HepG2 (cell line): ENCODE results near the gene ZFAND3. TPM values are rescaled to one million over a fixed set of nuclear protein-coding genes. Genes with fewer than 3 reads are reported as not detected.

Source experiments
- ATAC-seq: fragments of 200-7000 bp; cut with Tn5 transposase; 3 replicates; pipeline ENCODE4 v1.9.1; 2020; ENCODE audit warnings: mild to moderate bottlenecking, moderate library complexity
- BruUV-seq: library from RNA; stranded (reverse); fragments of 400-500 nt; replicated peaks from 2 replicates; lab custom pipeline; 2021; lab: Mats Ljungman, UMichigan
- CTCF ChIA-PET: fragments of 300-600 bp; formaldehyde crosslinking; extraction: SDS; loops from one replicate; lab custom pipeline; 2021; ENCODE audit warnings: low total read pairs, inconsistent platforms, low intra/inter-chr PET ratio; lab: Yijun Ruan, JAX
- POLR2A ChIA-PET: fragments of 350-600 bp; sonication (Branson Sonifier 250); formaldehyde crosslinking; loops from one replicate; lab custom pipeline; 2020; ENCODE audit warnings: antibody characterized with exemption, inconsistent platforms; lab: Yijun Ruan, JAX
- DNase-seq: peaks from one replicate; pipeline ENCODE4 v3.0.0-alpha.2; 2015; ENCODE audit warnings: low spot score
- FAIRE-seq: peaks from 3 replicates; lab custom pipeline; 2011; peaks lifted over from hg19 to GRCh38; lab: Jason Lieb, UNC
- H2AFZ ChIP-seq: one replicate; pipeline ENCODE4 v1.6.1; 2011; ENCODE audit warnings: low read length, inconsistent platforms
- H3K27ac ChIP-seq: fragments of 300-600 bp; 3 replicates; pipeline ENCODE4 v1.8.0; 2011; ENCODE audit warnings: mixed run types, mild to moderate bottlenecking, mixed read lengths, low read length, inconsistent platforms; ENCODE audit not compliant: insufficient read depth; ENCODE audit errors: extremely low read length
- H3K27me3 ChIP-seq, 2 experiments: fragments of 200-600 bp in 1 of 2; 2 replicates in 1 of 2; 3 replicates in 1 of 2; pipeline versions ENCODE4 v1.6.0 to v1.8.0; 2011; ENCODE audit warnings: low read length in 2 of 2, mild to moderate bottlenecking in 2 of 2, moderate library complexity in 2 of 2, inconsistent platforms in 1 of 2; ENCODE audit not compliant: insufficient read depth in 2 of 2, control insufficient read depth in 1 of 2
- H3K36me3 ChIP-seq, 2 experiments: fragments of 200-600 bp in 1 of 2; replicated peaks in 1 of 2; 2 replicates in 1 of 2; 3 replicates in 1 of 2; pipeline versions ENCODE4 v1.5.1 to v1.8.0; 2011; ENCODE audit warnings: low read length in 2 of 2, inconsistent platforms in 1 of 2; ENCODE audit not compliant: insufficient read depth in 2 of 2, control insufficient read depth in 1 of 2
- H3K4me1 ChIP-seq: 2 replicates; pipeline ENCODE4 v1.5.1; 2012; ENCODE audit warnings: low read length, inconsistent platforms; ENCODE audit not compliant: insufficient read depth
- H3K4me2 ChIP-seq: 2 replicates; pipeline ENCODE4 v1.6.0; 2011; ENCODE audit warnings: low read depth, low read length, inconsistent platforms
- H3K4me3 ChIP-seq, 3 experiments: fragments of 200-600 bp in 1 of 3; sonication (generic), shearing (Covaris generic) in 1 of 3; replicated peaks in 1 of 3; 2 replicates each; pipeline ENCODE4 v1.5.1; 2011 to 2016; ENCODE audit warnings: low read length in 3 of 3, inconsistent platforms in 2 of 3, low read depth in 2 of 3, mild to moderate bottlenecking in 2 of 3, control low read depth in 1 of 3, mixed read lengths in 1 of 3; ENCODE audit not compliant: insufficient read depth in 1 of 3
- H3K79me2 ChIP-seq: one replicate; pipeline ENCODE4 v1.6.1; 2011; ENCODE audit warnings: low read length, inconsistent platforms; ENCODE audit not compliant: insufficient read depth
- H3K9ac ChIP-seq: 2 replicates; pipeline ENCODE4 v1.6.0; 2011; ENCODE audit warnings: mild to moderate bottlenecking, low read depth, low read length, inconsistent platforms; ENCODE audit not compliant: insufficient read depth
- H3K9me3 ChIP-seq: 2 replicates; pipeline ENCODE4 v1.5.1; 2012; ENCODE audit warnings: mild to moderate bottlenecking, low read length
- H4K20me1 ChIP-seq: 2 replicates; pipeline ENCODE4 v1.6.0; 2011; ENCODE audit warnings: inconsistent platforms, mild to moderate bottlenecking, low read length, moderate library complexity; ENCODE audit not compliant: insufficient read depth
- RFXANK ChIP-seq: IDR thresholded peaks from 2 replicates; pipeline ENCODE4 v1.6.1; 2016
- RXRA ChIP-seq: sonication (generic); formaldehyde crosslinking; IDR thresholded peaks from 2 replicates; pipeline ENCODE4 v1.5.1; 2020; ENCODE audit warnings: missing genetic modification reagents
- SCMH1 ChIP-seq: sonication (generic); formaldehyde crosslinking; IDR thresholded peaks from 2 replicates; pipeline ENCODE4 v1.9.0; 2021; ENCODE audit warnings: missing genetic modification reagents, mild to moderate bottlenecking, borderline replicate concordance
- SIX4 ChIP-seq: sonication (generic); formaldehyde crosslinking; IDR thresholded peaks from 2 replicates; pipeline ENCODE4 v1.4.0; 2020; ENCODE audit warnings: missing genetic modification reagents
- ZBTB7A ChIP-seq: sonication (generic); formaldehyde crosslinking; IDR thresholded peaks from 2 replicates; pipeline ENCODE4 v1.8.0; 2022; ENCODE audit warnings: mild to moderate bottlenecking, missing genetic modification reagents
- ZMYM4 ChIP-seq: sonication (generic); formaldehyde crosslinking; IDR thresholded peaks from 2 replicates; pipeline ENCODE4 v1.8.1; 2023; ENCODE audit warnings: mild to moderate bottlenecking, missing genetic modification reagents
- ZNF20 ChIP-seq: sonication (generic); formaldehyde crosslinking; IDR thresholded peaks from 2 replicates; pipeline ENCODE4 v1.4.0; 2020; ENCODE audit warnings: mild to moderate bottlenecking, moderate library complexity, missing genetic modification reagents
- ZNF260 ChIP-seq: sonication (generic); formaldehyde crosslinking; IDR thresholded peaks from 2 replicates; pipeline ENCODE4 v1.4.0; 2020; ENCODE audit warnings: missing genetic modification reagents, low read depth, mild to moderate bottlenecking, borderline replicate concordance
- ZNF335 ChIP-seq: sonication (generic); formaldehyde crosslinking; IDR thresholded peaks from 2 replicates; pipeline ENCODE4 v1.4.0; 2020; ENCODE audit warnings: missing genetic modification reagents
- ZNF660 ChIP-seq: sonication (generic); formaldehyde crosslinking; IDR thresholded peaks from 2 replicates; pipeline ENCODE4 v1.5.1; 2020; ENCODE audit warnings: mild to moderate bottlenecking, low read depth, missing genetic modification reagents, borderline replicate concordance
- ZNF777 ChIP-seq: sonication (generic); formaldehyde crosslinking; IDR thresholded peaks from 2 replicates; pipeline ENCODE4 v1.4.0; 2020; ENCODE audit warnings: missing genetic modification reagents
- WGBS: methylation state at CpG from one replicate; pipeline ENCODE4 v1.1.6; 2017; ENCODE audit warnings: low lambda C conversion rate; 5-methylcytosine and 5-hydroxymethylcytosine counted together
- in situ Hi-C: cut with HindIII; loops from 2 replicates; pipeline ENCODE4 v1.10.0; 2017; ENCODE audit warnings: low pct_unique_long_range_greater_than_20kb; ENCODE audit not compliant: extremely low pct_ligation_motif_present
- intact Hi-C: fragments of 100-400 bp; cut with micrococcal nuclease; formaldehyde crosslinking; loops from one replicate; pipeline ENCODE4 v1.10.0; 2022; ENCODE audit not compliant: unreplicated experiment
- polyA plus RNA-seq, 8 experiments: library from polyadenylated mRNA; depleted of rRNA in 3 of 8; stranded (reverse) in 7 of 8; unstranded in 1 of 8; fragments of >200 nt; fragmentation: Illumina TruSeq in 4 of 8; extraction: Trizol in 4 of 8; gene quantifications; 2 replicates each; pipeline versions ENCODE4 v1.2.1 to v1.2.3, GENCODE V29; 2011 to 2016; ENCODE audit warnings: low read depth in 4 of 8, missing spikeins in 1 of 8, mixed read lengths in 1 of 8; ENCODE audit not compliant: insufficient read depth in 1 of 8
- total RNA-seq, 5 experiments: library from RNA; depleted of rRNA; stranded (reverse); fragments of >200 nt; fragmentation: Illumina TruSeq; extraction: Trizol; gene quantifications; 2 replicates each; pipeline ENCODE4 v1.2.3, GENCODE V29; 2016; ENCODE audit warnings: low read depth in 1 of 5
- TF ChIP-seq, protein P1 (sequence below): IDR thresholded peaks from 2 replicates; pipeline ENCODE4 v1.6.1; 2016; ENCODE audit warnings: low read depth
- TF ChIP-seq, protein P2 (sequence below): sonication (generic); formaldehyde crosslinking; IDR thresholded peaks from 2 replicates; pipeline ENCODE4 v1.4.0; 2020; ENCODE audit warnings: missing genetic modification reagents, mild to moderate bottlenecking, borderline replicate concordance
- TF ChIP-seq, protein P3 (sequence below): IDR thresholded peaks from 2 replicates; pipeline ENCODE4 v1.6.1; 2016; ENCODE audit warnings: missing compliant biosample characterization, missing genetic modification reagents, borderline replicate concordance
- TF ChIP-seq, protein P4 (sequence below): IDR thresholded peaks from 2 replicates; pipeline ENCODE4 v1.6.1; 2016; ENCODE audit warnings: missing biosample characterization, missing genetic modification reagents, low read depth

The ZFAND3 gene
- total and polyA plus RNA-seq, 2 of the 13 experiments (the other 11 are each of a cell fraction or from before 2014, with no cell fraction given) = 16.4 to 17.1 TPM

DNA sequence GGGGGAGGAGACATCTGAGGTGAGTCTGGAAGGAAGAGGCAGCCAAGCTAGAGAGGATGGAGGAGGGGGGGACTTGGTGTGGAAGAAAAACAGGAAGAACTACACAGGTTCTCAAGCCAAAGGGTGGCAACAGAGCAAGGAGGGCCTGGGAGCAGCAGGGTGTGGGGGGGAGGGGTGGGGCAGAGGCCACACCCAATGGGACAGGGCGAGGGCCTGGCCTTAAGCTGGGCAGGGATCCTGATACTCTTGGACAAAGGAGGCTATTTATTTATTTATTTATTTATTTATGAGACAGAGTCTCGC is 359.0 kb downstream of the ZFAND3 start (continued):
- TF ChIP-seq ZNF660 = no peak

DNA sequence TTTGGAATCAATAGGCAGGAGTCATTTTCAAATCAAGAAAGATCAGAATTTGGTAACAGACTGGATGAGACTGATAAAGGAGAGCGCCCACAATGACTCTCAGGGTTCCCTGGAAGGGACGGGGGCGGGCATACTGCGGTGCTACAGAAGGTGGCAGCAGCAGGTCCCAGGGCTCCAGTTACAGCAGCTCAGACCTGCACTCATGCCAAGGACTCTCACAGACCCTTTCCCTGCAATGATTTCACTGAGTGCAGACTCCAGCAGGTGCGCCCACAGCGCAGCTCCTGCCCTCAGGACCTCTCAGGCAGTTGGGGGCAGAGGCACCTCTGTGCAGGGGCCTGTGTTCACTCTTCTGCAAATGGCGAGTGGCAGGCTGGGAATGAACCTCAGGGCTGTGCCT is 359.8 kb downstream of the ZFAND3 start:
- POLR2A ChIA-PET = no interaction called here
- H3K4me3 ChIP-seq = no peak overlapping the region
- no peaks in the 10 kb centered on the region for H3K27me3 ChIP-seq
- CTCF ChIA-PET = no interaction called here
- H3K4me1 ChIP-seq = peaks cover 33% of the 10 kb centered on the region
- TF ChIP-seq, protein P1, sequence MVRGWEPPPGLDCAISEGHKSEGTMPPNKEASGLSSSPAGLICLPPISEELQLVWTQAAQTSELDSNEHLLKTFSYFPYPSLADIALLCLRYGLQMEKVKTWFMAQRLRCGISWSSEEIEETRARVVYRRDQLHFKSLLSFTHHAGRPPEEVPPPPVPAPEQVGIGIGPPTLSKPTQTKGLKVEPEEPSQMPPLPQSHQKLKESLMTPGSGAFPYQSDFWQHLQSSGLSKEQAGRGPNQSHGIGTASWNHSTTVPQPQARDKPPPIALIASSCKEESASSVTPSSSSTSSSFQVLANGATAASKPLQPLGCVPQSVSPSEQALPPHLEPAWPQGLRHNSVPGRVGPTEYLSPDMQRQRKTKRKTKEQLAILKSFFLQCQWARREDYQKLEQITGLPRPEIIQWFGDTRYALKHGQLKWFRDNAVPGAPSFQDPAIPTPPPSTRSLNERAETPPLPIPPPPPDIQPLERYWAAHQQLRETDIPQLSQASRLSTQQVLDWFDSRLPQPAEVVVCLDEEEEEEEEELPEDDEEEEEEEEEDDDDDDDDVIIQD (CRISPR knock-in tag) = no peak
- no peak for TF ChIP-seq ZNF777
- TF ChIP-seq RFXANK (CRISPR knock-in tag) = no peak
- TF ChIP-seq ZBTB7A (CRISPR knock-in tag) = no peak
- no peak for TF ChIP-seq SCMH1 (CRISPR knock-in tag)
- TF ChIP-seq ZNF260 = no peak
- TF ChIP-seq, protein P2, sequence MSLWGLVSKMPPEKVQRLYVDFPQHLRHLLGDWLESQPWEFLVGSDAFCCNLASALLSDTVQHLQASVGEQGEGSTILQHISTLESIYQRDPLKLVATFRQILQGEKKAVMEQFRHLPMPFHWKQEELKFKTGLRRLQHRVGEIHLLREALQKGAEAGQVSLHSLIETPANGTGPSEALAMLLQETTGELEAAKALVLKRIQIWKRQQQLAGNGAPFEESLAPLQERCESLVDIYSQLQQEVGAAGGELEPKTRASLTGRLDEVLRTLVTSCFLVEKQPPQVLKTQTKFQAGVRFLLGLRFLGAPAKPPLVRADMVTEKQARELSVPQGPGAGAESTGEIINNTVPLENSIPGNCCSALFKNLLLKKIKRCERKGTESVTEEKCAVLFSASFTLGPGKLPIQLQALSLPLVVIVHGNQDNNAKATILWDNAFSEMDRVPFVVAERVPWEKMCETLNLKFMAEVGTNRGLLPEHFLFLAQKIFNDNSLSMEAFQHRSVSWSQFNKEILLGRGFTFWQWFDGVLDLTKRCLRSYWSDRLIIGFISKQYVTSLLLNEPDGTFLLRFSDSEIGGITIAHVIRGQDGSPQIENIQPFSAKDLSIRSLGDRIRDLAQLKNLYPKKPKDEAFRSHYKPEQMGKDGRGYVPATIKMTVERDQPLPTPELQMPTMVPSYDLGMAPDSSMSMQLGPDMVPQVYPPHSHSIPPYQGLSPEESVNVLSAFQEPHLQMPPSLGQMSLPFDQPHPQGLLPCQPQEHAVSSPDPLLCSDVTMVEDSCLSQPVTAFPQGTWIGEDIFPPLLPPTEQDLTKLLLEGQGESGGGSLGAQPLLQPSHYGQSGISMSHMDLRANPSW (CRISPR knock-in tag) = no peak
- no peak for TF ChIP-seq ZNF20 (CRISPR knock-in tag)
- TF ChIP-seq, protein P3, sequence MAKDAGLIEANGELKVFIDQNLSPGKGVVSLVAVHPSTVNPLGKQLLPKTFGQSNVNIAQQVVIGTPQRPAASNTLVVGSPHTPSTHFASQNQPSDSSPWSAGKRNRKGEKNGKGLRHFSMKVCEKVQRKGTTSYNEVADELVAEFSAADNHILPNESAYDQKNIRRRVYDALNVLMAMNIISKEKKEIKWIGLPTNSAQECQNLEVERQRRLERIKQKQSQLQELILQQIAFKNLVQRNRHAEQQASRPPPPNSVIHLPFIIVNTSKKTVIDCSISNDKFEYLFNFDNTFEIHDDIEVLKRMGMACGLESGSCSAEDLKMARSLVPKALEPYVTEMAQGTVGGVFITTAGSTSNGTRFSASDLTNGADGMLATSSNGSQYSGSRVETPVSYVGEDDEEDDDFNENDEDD (CRISPR knock-in tag) = no peak
- no peak for TF ChIP-seq SIX4 (CRISPR knock-in tag)
- TF ChIP-seq, protein P4, sequence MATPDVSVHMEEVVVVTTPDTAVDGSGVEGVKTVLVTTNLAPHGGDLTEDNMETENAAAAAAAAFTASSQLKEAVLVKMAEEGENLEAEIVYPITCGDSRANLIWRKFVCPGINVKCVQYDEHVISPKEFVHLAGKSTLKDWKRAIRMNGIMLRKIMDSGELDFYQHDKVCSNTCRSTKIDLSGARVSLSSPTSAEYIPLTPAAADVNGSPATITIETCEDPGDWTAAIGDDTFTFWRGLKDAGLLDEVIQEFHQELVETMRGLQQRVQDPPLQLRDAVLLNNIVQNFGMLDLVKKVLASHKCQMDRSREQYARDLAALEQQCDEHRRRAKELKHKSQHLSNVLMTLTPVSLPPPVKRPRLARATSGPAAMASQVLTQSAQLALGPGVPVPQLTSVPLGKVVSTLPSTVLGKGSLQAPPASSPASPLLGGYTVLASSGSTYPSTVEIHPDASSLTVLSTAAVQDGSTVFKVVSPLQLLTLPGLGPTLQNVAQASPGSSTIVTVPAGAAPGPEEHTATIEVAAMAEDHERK = no peak
- no peak for TF ChIP-seq RXRA
- TF ChIP-seq ZNF335 (CRISPR knock-in tag) = no peak
- no peak for TF ChIP-seq ZMYM4 (CRISPR knock-in tag)
- H4K20me1 ChIP-seq = no peaks in the 10 kb centered on the region
- H2AFZ ChIP-seq = no peak overlapping the region
- BruUV-seq = no TSS peak
- FAIRE-seq (no peak), ATAC-seq (no peak), DNase-seq (no peak)
- no peak overlapping the region for H3K4me2 ChIP-seq
- H3K79me2 ChIP-seq = no peaks in the 10 kb centered on the region
- H3K36me3 ChIP-seq = no peaks in the 10 kb centered on the region
- H3K27ac ChIP-seq = no peak overlapping the region
- WGBS = 92% methylated on average over 6 of the region's 7 CpGs
- in situ Hi-C loops (no loop called here), intact Hi-C loops (loop anchor here (10.0 kb wide), 1 partner anchor 316 kb away; no protein-coding TSS in a partner anchor)
- no peaks in the 10 kb centered on the region for H3K9me3 ChIP-seq
- H3K9ac ChIP-seq = no peak overlapping the region
